K562 (cell line): ENCODE results near the gene SLAIN2. TPM values are rescaled to one million over a fixed set of nuclear protein-coding genes. Genes with fewer than 3 reads are reported as not detected.

Experiments
- DNMT1 ChIP-seq: fragments of 450-650 bp; IDR thresholded peaks from 2 replicates; pipeline ENCODE4 v1.6.1; 2016; ENCODE audit warnings: antibody characterized with exemption, mild to moderate bottlenecking
- FOXK2 ChIP-seq, 2 experiments: fragments of 450-650 bp; IDR thresholded peaks in 1 of 2; conservative IDR thresholded peaks in 1 of 2; 2 replicates each; pipeline ENCODE4 v1.6.1; 2016; ENCODE audit warnings: low read depth in 2 of 2, mild to moderate bottlenecking in 1 of 2
- HDAC1 ChIP-seq, 2 experiments: fragments of 450-650 bp; IDR thresholded peaks; 2 replicates each; pipeline ENCODE4 v1.6.1; 2016 to 2017; ENCODE audit warnings: inconsistent platforms in 1 of 2, mild to moderate bottlenecking in 1 of 2, moderate library complexity in 1 of 2
- HSF4 ChIP-seq: fragments of 250-450 bp; sonication (Bioruptor Pico); IDR thresholded peaks from 2 replicates; pipeline ENCODE4 v2.1.2; 2022; ENCODE audit warnings: mild to moderate bottlenecking, moderate library complexity, borderline replicate concordance
- KDM5B ChIP-seq: fragments of 200-600 bp; sonication (generic); IDR thresholded peaks from 2 replicates; pipeline ENCODE4 v1.6.1; 2012; ENCODE audit warnings: low read depth, mild to moderate bottlenecking, moderate library complexity, low read length, control low read depth, inconsistent platforms; ENCODE audit not compliant: insufficient replicate concordance
- MIER1 ChIP-seq: fragments of 450-650 bp; IDR thresholded peaks from 2 replicates; pipeline ENCODE4 v1.6.1; 2016; ENCODE audit warnings: antibody characterized with exemption, mild to moderate bottlenecking, low read depth
- MTA2 ChIP-seq: fragments of 450-650 bp; IDR thresholded peaks from 2 replicates; pipeline ENCODE4 v1.6.1; 2016; ENCODE audit warnings: low read depth
- NONO ChIP-seq, 2 experiments: fragments of 200-400 bp in 1 of 2; fragments of 450-650 bp in 1 of 2; formaldehyde crosslinking in 1 of 2; IDR thresholded peaks; 2 replicates each; pipeline ENCODE4 v1.6.1; 2017; ENCODE audit warnings: low read depth in 2 of 2, mild to moderate bottlenecking in 2 of 2, moderate library complexity in 2 of 2, low read length in 1 of 2
- PML ChIP-seq: IDR thresholded peaks from 2 replicates; pipeline ENCODE4 v1.6.1; 2012; ENCODE audit warnings: low read length, inconsistent platforms
- RBM14 ChIP-seq: fragments of 200-400 bp; formaldehyde crosslinking; IDR thresholded peaks from 2 replicates; pipeline ENCODE4 v1.6.1; 2018; ENCODE audit warnings: low read depth, mild to moderate bottlenecking, low read length, moderate library complexity, borderline replicate concordance; ENCODE audit not compliant: insufficient read depth
- SAP30 ChIP-seq: fragments of 200-600 bp; sonication (generic); IDR thresholded peaks from 2 replicates; pipeline ENCODE4 v1.6.1; 2012; ENCODE audit warnings: borderline replicate concordance, low read depth, mild to moderate bottlenecking, moderate library complexity, low read length, control low read depth, inconsistent platforms; ENCODE audit not compliant: insufficient read depth, poor library complexity, severe bottlenecking
- TAF9B ChIP-seq: fragments of 450-650 bp; IDR thresholded peaks from 2 replicates; pipeline ENCODE4 v1.6.1; 2018; ENCODE audit warnings: mild to moderate bottlenecking; ENCODE audit not compliant: partially characterized antibody
- TCF3 ChIP-seq: sonication (generic); formaldehyde crosslinking; IDR thresholded peaks from 2 replicates; pipeline ENCODE4 v1.4.0; 2020; ENCODE audit warnings: mild to moderate bottlenecking, missing genetic modification reagents
- ZNF253 ChIP-seq: fragments of 250-450 bp; sonication (Bioruptor Pico); conservative IDR thresholded peaks from 2 replicates; pipeline ENCODE4 v1.6.1; 2021; ENCODE audit warnings: mild to moderate bottlenecking
- ZNF57 ChIP-seq: fragments of 450-650 bp; formaldehyde crosslinking; IDR thresholded peaks from 2 replicates; pipeline ENCODE4 v1.4.0; 2020; ENCODE audit warnings: mild to moderate bottlenecking, moderate library complexity
- polyA plus RNA-seq, 8 experiments: library from polyadenylated mRNA; depleted of rRNA in 4 of 8; stranded (reverse) in 5 of 8; unstranded in 3 of 8; fragments of >200 nt; fragmentation: Nextera tagmentation in 2 of 8; fragmentation: Illumina TruSeq in 1 of 8; extraction: Ambion mirVana in 2 of 8; extraction: Trizol in 1 of 8; gene quantifications; 2 replicates each; pipeline versions ENCODE4 v1.2.1 to v1.2.3, GENCODE V29; 2011 to 2014; ENCODE audit warnings: inconsistent platforms in 1 of 8, missing spikeins in 1 of 8
- total RNA-seq, 7 experiments: library from RNA; depleted of rRNA in 6 of 7; stranded (reverse); fragments of >200 nt in 6 of 7; fragmentation: Illumina TruSeq in 2 of 7; extraction: Trizol in 2 of 7; gene quantifications; 2 replicates each; pipeline versions ENCODE4 v1.2.1 to v1.2.3, GENCODE V29; 2011 to 2021; ENCODE audit warnings: low replicate concordance in 1 of 7
- TF ChIP-seq, protein P1 (sequence below), 2 experiments: fragments of 450-650 bp in 1 of 2; sonication (generic) in 1 of 2; formaldehyde crosslinking in 1 of 2; IDR thresholded peaks; 2 replicates each; pipeline versions ENCODE4 v1.7.1 to v1.9.0; 2016 to 2022; ENCODE audit warnings: inconsistent platforms in 1 of 2, mild to moderate bottlenecking in 1 of 2, missing genetic modification reagents in 1 of 2

The SLAIN2 gene
- total and polyA plus RNA-seq, 9 of the 15 experiments (the other 6 are each of a cell fraction or from before 2014, with no cell fraction given), result 3.5 to 116 (median 35.0) TPM

GRCh38 chr4:48340965-48341775, at the start of gene SLAIN2 (continued):
- TF ChIP-seq, protein P1, sequence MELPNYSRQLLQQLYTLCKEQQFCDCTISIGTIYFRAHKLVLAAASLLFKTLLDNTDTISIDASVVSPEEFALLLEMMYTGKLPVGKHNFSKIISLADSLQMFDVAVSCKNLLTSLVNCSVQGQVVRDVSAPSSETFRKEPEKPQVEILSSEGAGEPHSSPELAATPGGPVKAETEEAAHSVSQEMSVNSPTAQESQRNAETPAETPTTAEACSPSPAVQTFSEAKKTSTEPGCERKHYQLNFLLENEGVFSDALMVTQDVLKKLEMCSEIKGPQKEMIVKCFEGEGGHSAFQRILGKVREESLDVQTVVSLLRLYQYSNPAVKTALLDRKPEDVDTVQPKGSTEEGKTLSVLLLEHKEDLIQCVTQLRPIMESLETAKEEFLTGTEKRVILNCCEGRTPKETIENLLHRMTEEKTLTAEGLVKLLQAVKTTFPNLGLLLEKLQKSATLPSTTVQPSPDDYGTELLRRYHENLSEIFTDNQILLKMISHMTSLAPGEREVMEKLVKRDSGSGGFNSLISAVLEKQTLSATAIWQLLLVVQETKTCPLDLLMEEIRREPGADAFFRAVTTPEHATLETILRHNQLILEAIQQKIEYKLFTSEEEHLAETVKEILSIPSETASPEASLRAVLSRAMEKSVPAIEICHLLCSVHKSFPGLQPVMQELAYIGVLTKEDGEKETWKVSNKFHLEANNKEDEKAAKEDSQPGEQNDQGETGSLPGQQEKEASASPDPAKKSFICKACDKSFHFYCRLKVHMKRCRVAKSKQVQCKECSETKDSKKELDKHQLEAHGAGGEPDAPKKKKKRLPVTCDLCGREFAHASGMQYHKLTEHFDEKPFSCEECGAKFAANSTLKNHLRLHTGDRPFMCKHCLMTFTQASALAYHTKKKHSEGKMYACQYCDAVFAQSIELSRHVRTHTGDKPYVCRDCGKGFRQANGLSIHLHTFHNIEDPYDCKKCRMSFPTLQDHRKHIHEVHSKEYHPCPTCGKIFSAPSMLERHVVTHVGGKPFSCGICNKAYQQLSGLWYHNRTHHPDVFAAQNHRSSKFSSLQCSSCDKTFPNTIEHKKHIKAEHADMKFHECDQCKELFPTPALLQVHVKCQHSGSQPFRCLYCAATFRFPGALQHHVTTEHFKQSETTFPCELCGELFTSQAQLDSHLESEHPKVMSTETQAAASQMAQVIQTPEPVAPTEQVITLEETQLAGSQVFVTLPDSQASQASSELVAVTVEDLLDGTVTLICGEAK (IDR thresholded peaks at IDR 0.05), result peak; percentile 79
- TF ChIP-seq, protein P1 (CRISPR knock-in tag; IDR thresholded peaks at IDR 0.05), result no peak
- TF ChIP-seq MIER1 (no peak), TCF3 (0 out of 2 replicates have a peak, but pooled peaks have one; percentile 27), KDM5B (peak; percentile 96), PML (peak; percentile 61), FOXK2 (conservative IDR thresholded peaks at IDR 0.05 in 1 of 2, IDR thresholded peaks at IDR 0.05 in 1 of 2; ENCODE audit: low read depth in 2 of 2) (peak in 1 of 2 experiments; percentile 18; a peak in 1 of 4 replicates), DNMT1 (no peak), TAF9B (peak; percentile 54), HDAC1 (IDR thresholded peaks at IDR 0.05) (peak in 1 of 2 experiments; percentile 67; a peak in 2 of 4 replicates), RBM14 (no peak), ZNF57 (no peak), HSF4 (CRISPR knock-in tag) (no peak), NONO (IDR thresholded peaks at IDR 0.05; ENCODE audit: low read depth in 2 of 2, low read length in 1 of 2) (peak in 1 of 2 experiments; percentile 20; a peak in 1 of 4 replicates), MTA2 (peak; percentile 28; the same call in 1 of the 2 replicates), ZNF253 (CRISPR knock-in tag) (no peak), SAP30 (no peak)
